Upper lobe of right lung (tissue), 1 donor: ENCODE measurements around the gene RSPO3. TPM values are rescaled to one million over a fixed set of nuclear protein-coding genes. Genes with fewer than 3 reads are reported as not detected.

Experiments
- ATAC-seq: fragments of 200-7000 bp; cut with Tn5 transposase; one replicate; pipeline ENCODE4 v1.9.1; 2020; ENCODE audit warnings: mild to moderate bottlenecking, moderate library complexity
- DNase-seq: peaks from one replicate; pipeline ENCODE4 v3.0.0-alpha.2; 2020
- H3K27ac ChIP-seq: fragments of 200-600 bp; one replicate; pipeline ENCODE4 v1.8.0; 2022
- H3K27me3 ChIP-seq: fragments of 200-600 bp; one replicate; pipeline ENCODE4 v1.8.0; 2022; ENCODE audit warnings: mild to moderate bottlenecking
- H3K36me3 ChIP-seq: fragments of 200-600 bp; one replicate; pipeline ENCODE4 v1.8.0; 2022
- H3K4me1 ChIP-seq: fragments of 200-600 bp; one replicate; pipeline ENCODE4 v1.8.0; 2022
- H3K4me3 ChIP-seq: fragments of 200-600 bp; one replicate; pipeline ENCODE4 v1.8.0; 2022; ENCODE audit warnings: mild to moderate bottlenecking
- H3K9me3 ChIP-seq: fragments of 200-600 bp; one replicate; pipeline ENCODE4 v1.8.0; 2022
- intact Hi-C: fragments of 100-400 bp; cut with DNase I; formaldehyde crosslinking; loops from one replicate; pipeline ENCODE4 v1.11.0; 2022
- long read RNA-seq: library from polyadenylated mRNA; unstranded; transcript quantifications from one replicate; pipeline ENCODE4 v2.0.0, GENCODE V29; 2021
- total RNA-seq: library from RNA; stranded (reverse); fragmentation: NEBNext Ultra II Directional; extraction: Animal tissue kit (Norgen Biotek cat#: 25700); gene quantifications from one replicate; pipeline ENCODE4 v1.2.1, GENCODE V29; 2021
- TF ChIP-seq, protein P1 (sequence below): fragments of 200-600 bp; IDR thresholded peaks from one replicate; pipeline ENCODE4 v1.8.0; 2022; ENCODE audit warnings: antibody characterized with exemption
- donor health status: DM: no; HTN: yes; CAD: no; lungs with severe emphysema.

RSPO3 gene
- 6.2 TPM for total RNA-seq
- long read RNA-seq, transcript RSPO3-201 (5 exons, 2,697 nt), result major isoform, 7 of 8 reads
- long read RNA-seq, partial matches to known transcripts, result 0 of 8 reads
- long read RNA-seq, other reads (novel, unspliced or antisense), result 1 of 8 reads

- TF ChIP-seq, protein P1, sequence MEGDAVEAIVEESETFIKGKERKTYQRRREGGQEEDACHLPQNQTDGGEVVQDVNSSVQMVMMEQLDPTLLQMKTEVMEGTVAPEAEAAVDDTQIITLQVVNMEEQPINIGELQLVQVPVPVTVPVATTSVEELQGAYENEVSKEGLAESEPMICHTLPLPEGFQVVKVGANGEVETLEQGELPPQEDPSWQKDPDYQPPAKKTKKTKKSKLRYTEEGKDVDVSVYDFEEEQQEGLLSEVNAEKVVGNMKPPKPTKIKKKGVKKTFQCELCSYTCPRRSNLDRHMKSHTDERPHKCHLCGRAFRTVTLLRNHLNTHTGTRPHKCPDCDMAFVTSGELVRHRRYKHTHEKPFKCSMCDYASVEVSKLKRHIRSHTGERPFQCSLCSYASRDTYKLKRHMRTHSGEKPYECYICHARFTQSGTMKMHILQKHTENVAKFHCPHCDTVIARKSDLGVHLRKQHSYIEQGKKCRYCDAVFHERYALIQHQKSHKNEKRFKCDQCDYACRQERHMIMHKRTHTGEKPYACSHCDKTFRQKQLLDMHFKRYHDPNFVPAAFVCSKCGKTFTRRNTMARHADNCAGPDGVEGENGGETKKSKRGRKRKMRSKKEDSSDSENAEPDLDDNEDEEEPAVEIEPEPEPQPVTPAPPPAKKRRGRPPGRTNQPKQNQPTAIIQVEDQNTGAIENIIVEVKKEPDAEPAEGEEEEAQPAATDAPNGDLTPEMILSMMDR, result no peak
- peak; percentile 33 for ATAC-seq
- Histone ChIP-seq H3K27me3 (peaks cover 33% of the 10 kb centered on the region), H3K4me3 (peak within 1 kb of the TSS; percentile 57), H3K4me1 (peaks cover 29% of the 10 kb centered on the region), H3K36me3 (no peaks in the 10 kb centered on the region), H3K9me3 (no peaks in the 10 kb centered on the region), H3K27ac (peak within 1 kb of the TSS; percentile 37)
- DNase-seq, result peak; percentile 70
- intact Hi-C loops, result no loop called here
These were observed at the start of gene RSPO3 for GRCh38 chr6:127118298-127119101. RSPO3 (plus strand) TSS chr6:127118671; CDS start chr6:127119193, 522 bp downstream.

- no peaks in the 10 kb centered on the region for H3K9me3 ChIP-seq
- ATAC-seq (peak; percentile 67), DNase-seq (no peak)
- H3K27me3 ChIP-seq, result no peaks in the 10 kb centered on the region
- intact Hi-C loops, result no loop called here
- H3K4me3 ChIP-seq, result no peak overlapping the region
- no peaks in the 10 kb centered on the region for H3K4me1 ChIP-seq
- TF ChIP-seq, protein P1, result peak; percentile 51
- no peak overlapping the region for H3K27ac ChIP-seq
- no peaks in the 10 kb centered on the region for H3K36me3 ChIP-seq
These were observed 48.7 kb upstream of the RSPO3 start for GRCh38 chr6:127069659-127070279.

GRCh38 chr6:127073222-127073621 is 45.2 kb upstream of the RSPO3 start:
- TF ChIP-seq, protein P1, result no peak
- no peaks in the 10 kb centered on the region for H3K9me3 ChIP-seq
- intact Hi-C loops, result no loop called here
- H3K4me3 ChIP-seq, result no peak overlapping the region
- DNase-seq (no peak), ATAC-seq (no peak)
- H3K27ac ChIP-seq, result no peak overlapping the region
- H3K36me3 ChIP-seq, result no peaks in the 10 kb centered on the region
- no peaks in the 10 kb centered on the region for H3K4me1 ChIP-seq
- H3K27me3 ChIP-seq, result no peaks in the 10 kb centered on the region

GRCh38 chr6:127076466-127076865 is 42.0 kb upstream of the RSPO3 start:
- Histone ChIP-seq H3K27ac (no peak overlapping the region), H3K4me3 (no peak overlapping the region), H3K36me3 (no peaks in the 10 kb centered on the region), H3K27me3 (no peaks in the 10 kb centered on the region), H3K4me1 (no peaks in the 10 kb centered on the region), H3K9me3 (no peaks in the 10 kb centered on the region)
- ATAC-seq (no peak), DNase-seq (no peak)
- intact Hi-C loops, result no loop called here
- TF ChIP-seq, protein P1, result no peak

GRCh38 chr6:127077886-127078285 is 40.6 kb upstream of the RSPO3 start:
- no peaks in the 10 kb centered on the region for H3K9me3 ChIP-seq
- H3K27me3 ChIP-seq, result no peaks in the 10 kb centered on the region
- TF ChIP-seq, protein P1, result no peak
- H3K27ac ChIP-seq, result no peak overlapping the region
- ATAC-seq, result no peak
- no peaks in the 10 kb centered on the region for H3K4me1 ChIP-seq
- no peaks in the 10 kb centered on the region for H3K36me3 ChIP-seq
- DNase-seq, result no peak
- no peak overlapping the region for H3K4me3 ChIP-seq
- intact Hi-C loops, result no loop called here
